GM12878 (cell line): ENCODE measurements around the gene MMP20. TPM values are rescaled to one million over a fixed set of nuclear protein-coding genes. Genes with fewer than 3 reads are reported as not detected.

ENCODE experiments used
- ATAC-seq: fragments of 200-7000 bp; cut with Tn5 transposase; 3 replicates; pipeline ENCODE4 v1.9.1; 2020; ENCODE audit warnings: mild to moderate bottlenecking, moderate library complexity
- BruUV-seq: library from RNA; stranded (reverse); fragments of 400-500 nt; replicated peaks from 2 replicates; lab custom pipeline; 2021; lab: Mats Ljungman, UMichigan
- CTCF ChIA-PET: fragments of 300-600 bp; sonication (Branson Sonifier 250); formaldehyde crosslinking; extraction: SDS; loops from one replicate; lab custom pipeline; 2021; ENCODE audit warnings: inconsistent platforms; lab: Yijun Ruan, JAX
- POLR2A ChIA-PET: fragments of 350-600 bp; formaldehyde crosslinking; extraction: SDS; loops from one replicate; lab custom pipeline; 2021; ENCODE audit warnings: inconsistent platforms; lab: Charles Lee
- RAD21 ChIA-PET: fragments of 300-600 bp; sonication (Branson Sonifier 250); formaldehyde crosslinking; loops from one replicate; lab custom pipeline; 2023; ENCODE audit warnings: antibody characterized with exemption; ENCODE audit not compliant: unreplicated experiment; lab: Charles Lee
- SMC1A ChIA-PET: fragments of 300-600 bp; sonication (Branson Sonifier 250); formaldehyde crosslinking; loops from one replicate; lab custom pipeline; 2023; ENCODE audit not compliant: unreplicated experiment, uncharacterized antibody; lab: Charles Lee
- DNase-seq: peaks from one replicate; pipeline ENCODE4 v3.0.0-alpha.2; 2011; ENCODE audit warnings: low read depth, low spot score
- FAIRE-seq: peaks from 3 replicates; lab custom pipeline; 2011; peaks lifted over from hg19 to GRCh38; lab: Jason Lieb, UNC
- H2AFZ ChIP-seq: 2 replicates; pipeline ENCODE4 v1.6.0; 2011; ENCODE audit warnings: low read depth, low read length, control low read depth; ENCODE audit not compliant: control insufficient read depth
- H3K27ac ChIP-seq: 2 replicates; pipeline ENCODE4 v1.5.1; 2011; ENCODE audit warnings: control low read depth; ENCODE audit not compliant: control insufficient read depth, insufficient read depth
- H3K27me3 ChIP-seq, 2 experiments: replicated peaks in 1 of 2; 2 replicates each; pipeline versions ENCODE4 v1.6.0 to v1.6.1; 2011; ENCODE audit warnings: low read length in 1 of 2; ENCODE audit not compliant: control insufficient read depth in 2 of 2, insufficient read depth in 2 of 2
- H3K36me3 ChIP-seq, 2 experiments: 2 replicates each; pipeline ENCODE4 v1.5.1; 2011; ENCODE audit warnings: low read length in 1 of 2; ENCODE audit not compliant: control insufficient read depth in 2 of 2, insufficient read depth in 2 of 2
- H3K4me1 ChIP-seq: 2 replicates; pipeline ENCODE4 v1.6.1; 2011; ENCODE audit warnings: mild to moderate bottlenecking, low read length, moderate library complexity, mixed read lengths; ENCODE audit not compliant: control insufficient read depth, insufficient read depth
- H3K4me2 ChIP-seq: 2 replicates; pipeline ENCODE4 v1.6.0; 2011; ENCODE audit warnings: control low read depth; ENCODE audit not compliant: control insufficient read depth, insufficient read depth
- H3K4me3 ChIP-seq: fragments of 200-600 bp; sonication (generic); 2 replicates; pipeline ENCODE4 v1.5.1; 2016
- H3K79me2 ChIP-seq: 2 replicates; pipeline ENCODE4 v1.6.0; 2011; ENCODE audit warnings: low read length; ENCODE audit not compliant: control insufficient read depth, insufficient read depth
- H3K9ac ChIP-seq: 2 replicates; pipeline ENCODE4 v1.8.0; 2011; ENCODE audit warnings: low read length, control low read depth, mixed read lengths; ENCODE audit not compliant: control insufficient read depth, insufficient read depth
- H3K9me3 ChIP-seq: replicated peaks from 3 replicates; pipeline ENCODE4 v1.5.1; 2011; ENCODE audit warnings: mild to moderate bottlenecking, low read length; ENCODE audit not compliant: control insufficient read depth, insufficient read depth
- H4K20me1 ChIP-seq: 2 replicates; pipeline ENCODE4 v1.6.0; 2011; ENCODE audit not compliant: control insufficient read depth, insufficient read depth
- BHLHE40 ChIP-seq, 2 experiments: fragments of 450-650 bp in 1 of 2; IDR thresholded peaks; 2 replicates each; pipeline ENCODE4 v1.6.1; 2011 to 2017; ENCODE audit warnings: low read depth in 2 of 2, borderline replicate concordance in 1 of 2, improper control_type of control experiment in 1 of 2, low read length in 1 of 2, mild to moderate bottlenecking in 1 of 2
- CEBPB ChIP-seq, 2 experiments: fragments of 150-350 bp in 1 of 2; IDR thresholded peaks; 2 replicates each; pipeline ENCODE4 v1.6.1; 2012 to 2014; ENCODE audit warnings: low read depth in 2 of 2, low read length in 2 of 2, borderline replicate concordance in 1 of 2, inconsistent platforms in 1 of 2
- CHD2 ChIP-seq: IDR thresholded peaks from 2 replicates; pipeline ENCODE4 v1.6.1; 2011; ENCODE audit warnings: low read depth, low read length, improper control_type of control experiment, borderline replicate concordance
- IRF4 ChIP-seq: IDR thresholded peaks from 2 replicates; pipeline ENCODE4 v1.6.1; 2011; ENCODE audit warnings: low read depth, low read length
- MTA3 ChIP-seq: IDR thresholded peaks from 2 replicates; pipeline ENCODE4 v1.6.1; 2012; ENCODE audit warnings: low read length, inconsistent platforms, borderline replicate concordance
- PAX8 ChIP-seq: fragments of 450-650 bp; IDR thresholded peaks from 2 replicates; pipeline ENCODE4 v1.6.1; 2017; ENCODE audit warnings: mild to moderate bottlenecking, moderate library complexity
- PML ChIP-seq: IDR thresholded peaks from 2 replicates; pipeline ENCODE4 v1.6.1; 2012; ENCODE audit warnings: low read length, inconsistent platforms
- SMARCA5 ChIP-seq: fragments of 450-650 bp; IDR thresholded peaks from 2 replicates; pipeline ENCODE4 v1.6.1; 2017; ENCODE audit warnings: mild to moderate bottlenecking
- STAT1 ChIP-seq: fragments of 450-650 bp; conservative IDR thresholded peaks from 2 replicates; pipeline ENCODE4 v1.6.1; 2014; ENCODE audit warnings: antibody characterized with exemption, mild to moderate bottlenecking
- TBL1XR1 ChIP-seq: IDR thresholded peaks from 2 replicates; pipeline ENCODE4 v1.6.1; 2012; ENCODE audit warnings: low read depth, low read length, improper control_type of control experiment
- TCF12 ChIP-seq: IDR thresholded peaks from 2 replicates; pipeline ENCODE4 v1.6.1; 2011; ENCODE audit warnings: low read depth, mild to moderate bottlenecking, low read length
- ZNF622 ChIP-seq: fragments of 450-650 bp; IDR thresholded peaks from 2 replicates; pipeline ENCODE4 v1.6.1; 2017; ENCODE audit warnings: mild to moderate bottlenecking, inconsistent platforms
- WGBS: methylation state at CpG from one replicate; pipeline ENCODE4 v1.1.6; 2016; ENCODE audit warnings: low lambda C conversion rate; ENCODE audit not compliant: insufficient replicate concordance, insufficient coverage; ENCODE audit errors: missing lambda C conversion rate; 5-methylcytosine and 5-hydroxymethylcytosine counted together
- in situ Hi-C: fragments of 300-500 bp; cut with MboI; formaldehyde crosslinking; loops from 9 replicates; pipeline ENCODE4 v1.14.3; 2018; ENCODE audit warnings: mixed read lengths
- intact Hi-C: fragments of 100-400 bp; cut with micrococcal nuclease; formaldehyde crosslinking; loops from one replicate; pipeline ENCODE4 v1.14.2; 2022; ENCODE audit not compliant: unreplicated experiment
- polyA plus RNA-seq, 11 experiments: library from polyadenylated mRNA; depleted of rRNA in 4 of 11; unstranded in 6 of 11; stranded (reverse) in 5 of 11; fragments of >200 nt; fragmentation: Nextera tagmentation in 4 of 11; fragmentation: Illumina TruSeq in 1 of 11; extraction: Ambion mirVana in 4 of 11; extraction: Trizol in 1 of 11; gene quantifications; 1 replicate in 1 of 11; 2 replicates in 10 of 11; pipeline versions ENCODE4 v1.2.1 to v1.2.3, GENCODE V29; 2011 to 2016; ENCODE audit warnings: inconsistent platforms in 2 of 11, missing spikeins in 2 of 11, low read depth in 1 of 11
- total RNA-seq, 4 experiments: library from RNA; depleted of rRNA in 3 of 4; stranded (reverse); fragments of >200 nt in 3 of 4; fragmentation: Illumina TruSeq in 1 of 4; extraction: Trizol in 1 of 4; gene quantifications; 2 replicates each; pipeline versions ENCODE4 v1.2.1 to v1.2.3, GENCODE V29; 2013 to 2021
- TF ChIP-seq, protein P1 (sequence below): fragments of 450-650 bp; IDR thresholded peaks from 2 replicates; pipeline ENCODE4 v1.6.1; 2016; ENCODE audit warnings: mild to moderate bottlenecking, moderate library complexity, borderline replicate concordance
- TF ChIP-seq, protein P2 (sequence below): IDR thresholded peaks from 2 replicates; pipeline ENCODE4 v1.6.1; 2011; ENCODE audit warnings: low read depth, mild to moderate bottlenecking, low read length, moderate library complexity, borderline replicate concordance; ENCODE audit errors: extremely low read depth
- TF ChIP-seq, protein P3 (sequence below): fragments of 450-650 bp; IDR thresholded peaks from 2 replicates; pipeline ENCODE4 v1.6.1; 2018; ENCODE audit warnings: mild to moderate bottlenecking, low read depth, moderate library complexity; ENCODE audit not compliant: partially characterized antibody

Gene MMP20
- total and polyA plus RNA-seq, 10 of the 15 experiments (the other 5 are each of a cell fraction or from before 2014, with no cell fraction given): 0.10 to 0.57 (median 0.19) TPM; not detected in 2

DNA sequence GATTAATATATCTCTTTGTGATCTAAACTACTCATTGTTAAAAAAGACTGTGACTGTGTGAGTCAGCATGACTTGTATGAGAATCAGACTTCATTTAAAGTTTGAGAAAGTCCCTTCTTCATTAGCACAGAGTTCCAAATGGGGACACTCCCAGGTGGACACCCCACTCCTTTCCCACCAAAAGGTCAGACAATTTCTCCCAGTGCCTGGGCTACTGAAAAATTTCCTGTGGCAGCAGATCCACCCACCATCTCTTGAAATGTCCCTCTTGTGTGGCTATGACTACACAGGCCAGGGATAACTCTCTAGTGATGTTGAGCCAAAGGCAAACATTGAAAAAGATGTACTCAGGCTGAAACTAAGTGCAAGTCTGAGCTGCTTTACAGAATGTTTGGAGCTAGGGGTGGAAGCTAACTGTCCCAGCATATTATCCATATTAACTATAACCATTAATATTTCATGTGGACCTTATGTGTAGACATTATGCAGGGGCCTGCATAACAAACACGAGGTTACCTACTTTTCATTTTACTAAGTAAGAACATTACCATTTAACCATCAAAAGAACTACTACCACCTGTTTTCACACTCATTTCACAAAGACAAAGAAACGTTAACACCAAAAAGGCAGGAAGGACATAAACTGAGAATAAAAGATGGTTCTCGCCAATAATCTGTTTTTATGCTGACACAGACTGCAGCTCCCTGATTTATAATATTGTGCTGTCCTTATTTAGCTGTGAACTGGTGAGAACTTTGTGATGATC is 44.8 kb downstream of the MMP20 start:
- H3K27ac ChIP-seq: peak overlapping the region; percentile 50; the same call in 1 of the 2 replicates
- ATAC-seq (peak; percentile 73), DNase-seq (no peak), FAIRE-seq (no peak)
- H3K9me3 ChIP-seq: peaks cover 2% of the 10 kb centered on the region; the same call in 1 of the 3 replicates
- no peaks in the 10 kb centered on the region for H4K20me1 ChIP-seq
- 0 out of 2 replicates have a peak overlapping the region, but pooled peaks have one; percentile 41 for H3K4me2 ChIP-seq
- POLR2A ChIA-PET: interaction anchor here (0.6 to 5.7 kb wide), 15 partner anchors 8 to 224 kb away, joined by 3 to 59 read pairs (median 7); no protein-coding TSS in a partner anchor
- CTCF ChIA-PET: interaction anchor here (0.7 to 4.4 kb wide), 12 partner anchors 8 to 292 kb away, joined by 3 to 28 read pairs (median 6); no protein-coding TSS in a partner anchor
- peaks cover 12% of the 10 kb centered on the region; the same call in 1 of the 2 replicates for H3K4me1 ChIP-seq
- intact Hi-C loops: loop anchor here (1.0 to 2.0 kb wide), 4 partner anchors 9 to 33 kb away; no protein-coding TSS in a partner anchor
- no peak overlapping the region for H3K4me3 ChIP-seq
- in situ Hi-C loops: no loop called here
- peak overlapping the region; percentile 26; the same call in 1 of the 2 replicates for H2AFZ ChIP-seq
- H3K36me3 ChIP-seq: no peaks in the 10 kb centered on the region
- BruUV-seq: no TSS peak
- no peak overlapping the region for H3K9ac ChIP-seq
- 1% methylated on average over 3 of the region's 3 CpGs for WGBS
- no peaks in the 10 kb centered on the region for H3K79me2 ChIP-seq
- SMC1A ChIA-PET: interaction anchor here (0.9 to 17.3 kb wide), 20 partner anchors 8 to 81 kb away, joined by 3 to 322 read pairs (median 6); no protein-coding TSS in a partner anchor
- H3K27me3 ChIP-seq: no peaks in the 10 kb centered on the region
- RAD21 ChIA-PET: interaction anchor here (0.7 to 8.1 kb wide), 16 partner anchors 8 to 287 kb away, joined by 3 to 102 read pairs (median 8); no protein-coding TSS in a partner anchor
- TF ChIP-seq, protein P1, sequence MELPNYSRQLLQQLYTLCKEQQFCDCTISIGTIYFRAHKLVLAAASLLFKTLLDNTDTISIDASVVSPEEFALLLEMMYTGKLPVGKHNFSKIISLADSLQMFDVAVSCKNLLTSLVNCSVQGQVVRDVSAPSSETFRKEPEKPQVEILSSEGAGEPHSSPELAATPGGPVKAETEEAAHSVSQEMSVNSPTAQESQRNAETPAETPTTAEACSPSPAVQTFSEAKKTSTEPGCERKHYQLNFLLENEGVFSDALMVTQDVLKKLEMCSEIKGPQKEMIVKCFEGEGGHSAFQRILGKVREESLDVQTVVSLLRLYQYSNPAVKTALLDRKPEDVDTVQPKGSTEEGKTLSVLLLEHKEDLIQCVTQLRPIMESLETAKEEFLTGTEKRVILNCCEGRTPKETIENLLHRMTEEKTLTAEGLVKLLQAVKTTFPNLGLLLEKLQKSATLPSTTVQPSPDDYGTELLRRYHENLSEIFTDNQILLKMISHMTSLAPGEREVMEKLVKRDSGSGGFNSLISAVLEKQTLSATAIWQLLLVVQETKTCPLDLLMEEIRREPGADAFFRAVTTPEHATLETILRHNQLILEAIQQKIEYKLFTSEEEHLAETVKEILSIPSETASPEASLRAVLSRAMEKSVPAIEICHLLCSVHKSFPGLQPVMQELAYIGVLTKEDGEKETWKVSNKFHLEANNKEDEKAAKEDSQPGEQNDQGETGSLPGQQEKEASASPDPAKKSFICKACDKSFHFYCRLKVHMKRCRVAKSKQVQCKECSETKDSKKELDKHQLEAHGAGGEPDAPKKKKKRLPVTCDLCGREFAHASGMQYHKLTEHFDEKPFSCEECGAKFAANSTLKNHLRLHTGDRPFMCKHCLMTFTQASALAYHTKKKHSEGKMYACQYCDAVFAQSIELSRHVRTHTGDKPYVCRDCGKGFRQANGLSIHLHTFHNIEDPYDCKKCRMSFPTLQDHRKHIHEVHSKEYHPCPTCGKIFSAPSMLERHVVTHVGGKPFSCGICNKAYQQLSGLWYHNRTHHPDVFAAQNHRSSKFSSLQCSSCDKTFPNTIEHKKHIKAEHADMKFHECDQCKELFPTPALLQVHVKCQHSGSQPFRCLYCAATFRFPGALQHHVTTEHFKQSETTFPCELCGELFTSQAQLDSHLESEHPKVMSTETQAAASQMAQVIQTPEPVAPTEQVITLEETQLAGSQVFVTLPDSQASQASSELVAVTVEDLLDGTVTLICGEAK: no peak
- TF ChIP-seq BHLHE40 (IDR thresholded peaks at IDR 0.05; ENCODE audit: borderline replicate concordance in 1 of 2, low read depth in 2 of 2, low read length in 1 of 2) (peak in 1 of 2 experiments; percentile 30; a peak in 1 of 4 replicates), TBL1XR1 (0 out of 2 replicates have a peak, but pooled peaks have one; percentile 26), MTA3 (no peak), PML (no peak), IRF4 (no peak; the same call in 1 of the 2 replicates), CEBPB (IDR thresholded peaks at IDR 0.05; ENCODE audit: borderline replicate concordance in 1 of 2, low read depth in 2 of 2, low read length in 2 of 2) (no peak; a peak in 1 of 4 replicates), STAT1 (no peak), ZNF622 (no peak), TCF12 (peak; percentile 66; the same call in 1 of the 2 replicates), PAX8 (peak; percentile 58; the same call in 1 of the 2 replicates), SMARCA5 (no peak), CHD2 (no peak)
- TF ChIP-seq, protein P2, sequence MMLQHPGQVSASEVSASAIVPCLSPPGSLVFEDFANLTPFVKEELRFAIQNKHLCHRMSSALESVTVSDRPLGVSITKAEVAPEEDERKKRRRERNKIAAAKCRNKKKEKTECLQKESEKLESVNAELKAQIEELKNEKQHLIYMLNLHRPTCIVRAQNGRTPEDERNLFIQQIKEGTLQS: no peak
- TF ChIP-seq, protein P3, sequence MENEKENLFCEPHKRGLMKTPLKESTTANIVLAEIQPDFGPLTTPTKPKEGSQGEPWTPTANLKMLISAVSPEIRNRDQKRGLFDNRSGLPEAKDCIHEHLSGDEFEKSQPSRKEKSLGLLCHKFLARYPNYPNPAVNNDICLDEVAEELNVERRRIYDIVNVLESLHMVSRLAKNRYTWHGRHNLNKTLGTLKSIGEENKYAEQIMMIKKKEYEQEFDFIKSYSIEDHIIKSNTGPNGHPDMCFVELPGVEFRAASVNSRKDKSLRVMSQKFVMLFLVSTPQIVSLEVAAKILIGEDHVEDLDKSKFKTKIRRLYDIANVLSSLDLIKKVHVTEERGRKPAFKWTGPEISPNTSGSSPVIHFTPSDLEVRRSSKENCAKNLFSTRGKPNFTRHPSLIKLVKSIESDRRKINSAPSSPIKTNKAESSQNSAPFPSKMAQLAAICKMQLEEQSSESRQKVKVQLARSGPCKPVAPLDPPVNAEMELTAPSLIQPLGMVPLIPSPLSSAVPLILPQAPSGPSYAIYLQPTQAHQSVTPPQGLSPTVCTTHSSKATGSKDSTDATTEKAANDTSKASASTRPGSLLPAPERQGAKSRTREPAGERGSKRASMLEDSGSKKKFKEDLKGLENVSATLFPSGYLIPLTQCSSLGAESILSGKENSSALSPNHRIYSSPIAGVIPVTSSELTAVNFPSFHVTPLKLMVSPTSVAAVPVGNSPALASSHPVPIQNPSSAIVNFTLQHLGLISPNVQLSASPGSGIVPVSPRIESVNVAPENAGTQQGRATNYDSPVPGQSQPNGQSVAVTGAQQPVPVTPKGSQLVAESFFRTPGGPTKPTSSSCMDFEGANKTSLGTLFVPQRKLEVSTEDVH: peak; percentile 12
